Endothelial cell of umbilical vein (primary cell): ENCODE data around the gene CPED1. TPM values are rescaled to one million over a fixed set of nuclear protein-coding genes. Genes with fewer than 3 reads are reported as not detected.

Experiments
- BruUV-seq: library from RNA; stranded (reverse); fragments of 400-500 nt; replicated peaks from 2 replicates; lab custom pipeline; 2021; lab: Mats Ljungman, UMichigan
- CTCF ChIA-PET: fragments of 300-600, 350-600 bp; sonication (Branson Sonifier 250); formaldehyde crosslinking; loops from one replicate; lab custom pipeline; 2021; ENCODE audit warnings: antibody characterized with exemption, inconsistent platforms; lab: Charles Lee
- POLR2A ChIA-PET: fragments of 300-600, 350-600 bp; sonication (Branson Sonifier 250); formaldehyde crosslinking; loops from one replicate; lab custom pipeline; 2021; ENCODE audit warnings: antibody characterized with exemption, inconsistent platforms; lab: Charles Lee
- DNase-seq: peaks from one replicate; pipeline ENCODE4 v3.0.0-alpha.2; 2011; ENCODE audit warnings: low read depth, low spot score
- FAIRE-seq: peaks from 2 replicates; lab custom pipeline; 2011; peaks lifted over from hg19 to GRCh38; lab: Jason Lieb, UNC
- H2AFZ ChIP-seq: 2 replicates; pipeline ENCODE4 v1.6.0; 2012; ENCODE audit warnings: low read depth, low read length, control low read depth, inconsistent platforms
- H3K27ac ChIP-seq: 2 replicates; pipeline ENCODE4 v1.5.1; 2011; ENCODE audit warnings: low read depth, mild to moderate bottlenecking, control low read depth, low read length, moderate library complexity; ENCODE audit not compliant: insufficient read depth
- H3K27me3 ChIP-seq, 2 experiments: 2 replicates each; pipeline versions ENCODE4 v1.6.0 to v1.6.1; 2011; ENCODE audit warnings: low read length in 2 of 2, mixed read lengths in 1 of 2; ENCODE audit not compliant: control insufficient read depth in 2 of 2, insufficient read depth in 2 of 2
- H3K36me3 ChIP-seq, 2 experiments: 2 replicates in 1 of 2; 3 replicates in 1 of 2; pipeline ENCODE4 v1.5.1; 2011; ENCODE audit warnings: low read length in 2 of 2, mild to moderate bottlenecking in 1 of 2, moderate library complexity in 1 of 2; ENCODE audit not compliant: control insufficient read depth in 2 of 2, insufficient read depth in 2 of 2; ENCODE audit errors: extremely low read depth in 1 of 2
- H3K4me1 ChIP-seq: 3 replicates; pipeline ENCODE4 v1.5.1; 2011; ENCODE audit warnings: mild to moderate bottlenecking, low read length; ENCODE audit not compliant: control insufficient read depth, insufficient read depth; ENCODE audit errors: extremely low read depth
- H3K4me2 ChIP-seq: 2 replicates; pipeline ENCODE4 v1.6.1; 2011; ENCODE audit warnings: low read length, control low read depth, mixed read lengths; ENCODE audit not compliant: insufficient read depth
- H3K4me3 ChIP-seq, 3 experiments: fragments of 200-600 bp in 1 of 3; sonication (generic), shearing (Covaris generic) in 1 of 3; replicated peaks in 1 of 3; 2 replicates each; pipeline ENCODE4 v1.5.1; 2011 to 2016; ENCODE audit warnings: control low read depth in 3 of 3, low read length in 3 of 3, mild to moderate bottlenecking in 2 of 3, inconsistent platforms in 1 of 3, low read depth in 1 of 3, moderate library complexity in 1 of 3; ENCODE audit not compliant: insufficient read depth in 1 of 3
- H3K79me2 ChIP-seq: 2 replicates; pipeline ENCODE4 v1.6.0; 2012; ENCODE audit warnings: low read length, inconsistent platforms; ENCODE audit not compliant: control insufficient read depth, insufficient read depth
- H3K9ac ChIP-seq: replicated peaks from 2 replicates; pipeline ENCODE3; 2011; ENCODE audit warnings: low read length, control low read depth; ENCODE audit not compliant: insufficient read depth; ENCODE audit errors: extremely low read depth
- H3K9me1 ChIP-seq: replicated peaks from 3 replicates; pipeline ENCODE4 v1.6.0; 2011; ENCODE audit warnings: mild to moderate bottlenecking, low read length; ENCODE audit not compliant: control insufficient read depth, insufficient read depth; ENCODE audit errors: extremely low read depth
- H3K9me3 ChIP-seq: replicated peaks from 2 replicates; pipeline ENCODE4 v1.5.1; 2012; ENCODE audit warnings: low read length, inconsistent platforms; ENCODE audit not compliant: control insufficient read depth, insufficient read depth
- H4K20me1 ChIP-seq: replicated peaks from 2 replicates; pipeline ENCODE3; 2011; ENCODE audit warnings: mild to moderate bottlenecking, low read length; ENCODE audit not compliant: control insufficient read depth, insufficient read depth; ENCODE audit errors: extremely low read depth
- CTCF ChIP-seq, 2 donors: IDR thresholded peaks; 1 replicate in 1 of 2; 2 replicates in 1 of 2; pipeline ENCODE4 v1.5.1; 2011; ENCODE audit warnings: low read length in 2 of 2, mild to moderate bottlenecking in 2 of 2, moderate library complexity in 2 of 2, control low read depth in 1 of 2, inconsistent platforms in 1 of 2, low read depth in 1 of 2; ENCODE audit not compliant: insufficient read depth in 1 of 2; ENCODE audit errors: extremely low read depth in 1 of 2
- EZH2 ChIP-seq: IDR thresholded peaks from 2 replicates; pipeline ENCODE4 v1.6.1; 2012; ENCODE audit warnings: borderline replicate concordance, low read depth, mild to moderate bottlenecking, moderate library complexity, low read length, inconsistent platforms; ENCODE audit not compliant: severe bottlenecking
- FOS ChIP-seq: IDR thresholded peaks from 2 replicates; pipeline ENCODE4 v1.6.1; 2011; ENCODE audit warnings: mild to moderate bottlenecking, low read length, moderate library complexity, borderline replicate concordance; ENCODE audit not compliant: insufficient read depth
- GATA2 ChIP-seq: IDR thresholded peaks from 2 replicates; pipeline ENCODE4 v1.7.0; 2011; ENCODE audit warnings: low read depth, mild to moderate bottlenecking, moderate library complexity, mixed read lengths, low read length; ENCODE audit not compliant: insufficient read length, insufficient read depth
- JUN ChIP-seq: IDR thresholded peaks from 2 replicates; pipeline ENCODE4 v1.6.1; 2011; ENCODE audit warnings: borderline replicate concordance, low read depth; ENCODE audit not compliant: insufficient read length, insufficient read depth
- MYC ChIP-seq: IDR thresholded peaks from one replicate; pipeline ENCODE4 v1.6.1; 2011; ENCODE audit warnings: mild to moderate bottlenecking, low read depth, low read length
- POLR2A ChIP-seq: IDR thresholded peaks from 2 replicates; pipeline ENCODE4 v1.6.1; 2012; ENCODE audit warnings: low read depth, mild to moderate bottlenecking, control low read depth, low read length
- POLR2AphosphoS5 ChIP-seq: IDR thresholded peaks from 2 replicates; pipeline ENCODE4 v1.6.1; 2012; ENCODE audit warnings: low read depth, mild to moderate bottlenecking, control low read depth, low read length, moderate library complexity; ENCODE audit not compliant: insufficient read depth
- dilution Hi-C: fragments of 300-500 bp; cut with MboI; formaldehyde crosslinking; loops from one replicate; pipeline ENCODE4 v1.15.0; 2019; ENCODE audit warnings: low sequenced_read_pairs; ENCODE audit not compliant: extremely low pct_ligation_motif_present
- intact Hi-C: fragments of 100-400 bp; cut with micrococcal nuclease; formaldehyde crosslinking; loops from one replicate; pipeline ENCODE4 v1.10.0; 2022
- polyA plus RNA-seq, 4 experiments: library from polyadenylated mRNA; depleted of rRNA in 3 of 4; stranded (reverse) in 3 of 4; unstranded in 1 of 4; fragments of >200 nt; gene quantifications; 2 replicates each; pipeline versions ENCODE4 v1.2.1 to v1.2.3, GENCODE V29; 2011 to 2012; ENCODE audit warnings: missing spikeins in 1 of 4
- total RNA-seq: library from RNA; stranded (reverse); gene quantifications from 2 replicates; pipeline ENCODE4 v1.2.3, GENCODE V29; 2021
- TF ChIP-seq, protein P1 (sequence below): IDR thresholded peaks from 2 replicates; pipeline ENCODE4 v1.6.1; 2011; ENCODE audit not compliant: insufficient read depth, insufficient read length

Gene CPED1
- total and polyA plus RNA-seq, 2 donors (not counting 3 experiments of a cell fraction or from before 2014, with no cell fraction given): 0.22 to 3.0 TPM

GRCh38 chr7:121261207-121261884, 272.8 kb downstream of the CPED1 start:
- Histone ChIP-seq H3K9ac (no peak overlapping the region), H3K79me2 (no peaks in the 10 kb centered on the region), H3K36me3 (no peaks in the 10 kb centered on the region), H2AFZ (no peak overlapping the region), H3K9me1 (no peaks in the 10 kb centered on the region), H4K20me1 (no peaks in the 10 kb centered on the region), H3K27me3 (no peaks in the 10 kb centered on the region), H3K4me1 (no peaks in the 10 kb centered on the region), H3K4me3 (no peak overlapping the region), H3K9me3 (no peaks in the 10 kb centered on the region), H3K27ac (no peak overlapping the region), H3K4me2 (no peak overlapping the region)
- ChIA-PET CTCF (interaction anchor here (1.4 to 1.6 kb wide), 2 partner anchors 13 to 17 kb away, joined by 5 read pairs; no protein-coding TSS in a partner anchor), POLR2A (no interaction called here)
- TF ChIP-seq EZH2: no peak
- no peak for FAIRE-seq
- no TSS peak for BruUV-seq
- intact Hi-C loops (no loop called here), dilution Hi-C loops (no loop called here)
- no peak for DNase-seq

DNA sequence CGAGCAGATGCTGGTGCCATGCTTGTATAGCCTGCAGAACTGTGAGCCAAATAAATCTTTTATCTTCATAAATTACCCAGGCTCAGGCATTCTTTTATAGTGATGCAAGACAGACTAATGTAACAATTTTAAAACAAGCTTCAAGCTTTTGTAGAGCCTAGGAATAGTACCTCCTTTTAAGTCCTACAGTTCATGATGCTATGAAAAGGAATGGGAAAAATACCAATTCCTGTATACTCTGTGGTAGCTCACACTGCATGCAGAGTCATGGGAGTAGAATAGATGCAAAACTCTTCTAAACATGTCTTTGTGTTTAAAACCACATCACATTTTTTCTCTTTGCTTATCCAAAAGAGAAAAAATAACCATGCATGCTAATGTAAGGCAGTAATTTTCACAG, 273.7 kb downstream of the CPED1 start:
- H3K9me1 ChIP-seq: no peaks in the 10 kb centered on the region
- H3K9ac ChIP-seq: no peak overlapping the region
- CTCF ChIA-PET: no interaction called here
- H3K4me2 ChIP-seq: no peak overlapping the region
- H3K27ac ChIP-seq: no peak overlapping the region
- H3K27me3 ChIP-seq: no peaks in the 10 kb centered on the region
- no peaks in the 10 kb centered on the region for H3K79me2 ChIP-seq
- BruUV-seq: no TSS peak
- no peak for DNase-seq
- intact Hi-C loops: no loop called here
- H3K9me3 ChIP-seq: no peaks in the 10 kb centered on the region
- FAIRE-seq: no peak
- no peak overlapping the region for H2AFZ ChIP-seq
- no peaks in the 10 kb centered on the region for H3K36me3 ChIP-seq
- TF ChIP-seq GATA2 (no peak), POLR2AphosphoS5 (no peak), EZH2 (no peak), POLR2A (no peak), JUN (no peak), CTCF (IDR thresholded peaks at IDR 0.05; ENCODE audit: extremely low read depth in 1 of 2, insufficient read depth in 1 of 2, low read depth in 1 of 2, low read length in 2 of 2) (no peak), MYC (no peak), FOS (no peak)
- TF ChIP-seq, protein P1, sequence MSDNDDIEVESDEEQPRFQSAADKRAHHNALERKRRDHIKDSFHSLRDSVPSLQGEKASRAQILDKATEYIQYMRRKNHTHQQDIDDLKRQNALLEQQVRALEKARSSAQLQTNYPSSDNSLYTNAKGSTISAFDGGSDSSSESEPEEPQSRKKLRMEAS: no peak
- H3K4me3 ChIP-seq: no peak overlapping the region
- dilution Hi-C loops: no loop called here
- POLR2A ChIA-PET: no interaction called here
- H3K4me1 ChIP-seq: no peaks in the 10 kb centered on the region
- H4K20me1 ChIP-seq: no peaks in the 10 kb centered on the region
